22Rv1 (cell line): ENCODE data around the gene COMMD10.

ENCODE experiments used
- ZFX ChIP-seq: fragments of 450-650 bp; IDR thresholded peaks from 2 replicates; pipeline ENCODE4 v1.6.1; 2017; ENCODE audit warnings: antibody characterized with exemption, borderline replicate concordance
- TF ChIP-seq, protein P1 (sequence below): fragments of 450-650 bp; IDR thresholded peaks from 2 replicates; pipeline ENCODE4 v1.5.1; 2017; ENCODE audit warnings: mild to moderate bottlenecking

- TF ChIP-seq, protein P1, sequence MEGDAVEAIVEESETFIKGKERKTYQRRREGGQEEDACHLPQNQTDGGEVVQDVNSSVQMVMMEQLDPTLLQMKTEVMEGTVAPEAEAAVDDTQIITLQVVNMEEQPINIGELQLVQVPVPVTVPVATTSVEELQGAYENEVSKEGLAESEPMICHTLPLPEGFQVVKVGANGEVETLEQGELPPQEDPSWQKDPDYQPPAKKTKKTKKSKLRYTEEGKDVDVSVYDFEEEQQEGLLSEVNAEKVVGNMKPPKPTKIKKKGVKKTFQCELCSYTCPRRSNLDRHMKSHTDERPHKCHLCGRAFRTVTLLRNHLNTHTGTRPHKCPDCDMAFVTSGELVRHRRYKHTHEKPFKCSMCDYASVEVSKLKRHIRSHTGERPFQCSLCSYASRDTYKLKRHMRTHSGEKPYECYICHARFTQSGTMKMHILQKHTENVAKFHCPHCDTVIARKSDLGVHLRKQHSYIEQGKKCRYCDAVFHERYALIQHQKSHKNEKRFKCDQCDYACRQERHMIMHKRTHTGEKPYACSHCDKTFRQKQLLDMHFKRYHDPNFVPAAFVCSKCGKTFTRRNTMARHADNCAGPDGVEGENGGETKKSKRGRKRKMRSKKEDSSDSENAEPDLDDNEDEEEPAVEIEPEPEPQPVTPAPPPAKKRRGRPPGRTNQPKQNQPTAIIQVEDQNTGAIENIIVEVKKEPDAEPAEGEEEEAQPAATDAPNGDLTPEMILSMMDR, result peak; percentile 35; the same call in 1 of the 2 replicates
- no peak for TF ChIP-seq ZFX
Measured at GRCh38 chr5:116062352-116062751, 22.5 kb upstream of the COMMD10 start.
